B cell (primary cell): ENCODE results near the gene ATP1B3. TPM values are rescaled to one million over a fixed set of nuclear protein-coding genes. Genes with fewer than 3 reads are reported as not detected.

Experiments used
- ATAC-seq: fragments of 200-7000 bp; cut with Tn5 transposase; one replicate; pipeline ENCODE4 v1.10.0; 2021; ENCODE audit warnings: low read depth, mild to moderate bottlenecking, moderate number of reproducible peaks, moderate library complexity
- CTCF ChIA-PET: fragments of 350-600 bp; sonication (Branson Sonifier 250); formaldehyde crosslinking; loops from one replicate; lab custom pipeline; 2021; ENCODE audit warnings: antibody characterized with exemption, inconsistent platforms; lab: Charles Lee
- POLR2A ChIA-PET: fragments of 350-600 bp; sonication (Branson Sonifier 250); formaldehyde crosslinking; loops from one replicate; lab custom pipeline; 2021; ENCODE audit warnings: antibody characterized with exemption; lab: Charles Lee
- DNase-seq: peaks from one replicate; pipeline ENCODE4 v3.0.0; 2013
- H2AFZ ChIP-seq: 2 replicates; pipeline ENCODE4 v1.6.1; 2012; ENCODE audit warnings: mild to moderate bottlenecking, low read depth, low read length; ENCODE audit not compliant: insufficient read depth, poor library complexity, severe bottlenecking
- H3K27ac ChIP-seq, 2 donors: 1 replicate in 1 of 2; 2 replicates in 1 of 2; pipeline ENCODE4 v1.5.1; 2012 to 2013; ENCODE audit warnings: low read length in 2 of 2, mild to moderate bottlenecking in 2 of 2, moderate library complexity in 1 of 2
- H3K27me3 ChIP-seq, 4 experiments: fragments of 200-600 bp in 1 of 4; sonication (generic) in 1 of 4; replicated peaks in 1 of 4; 1 replicate in 2 of 4; 2 replicates in 2 of 4; pipeline versions ENCODE4 v1.6.1 to v1.7.0; 2013 to 2016; ENCODE audit warnings: low read length in 3 of 4, mild to moderate bottlenecking in 2 of 4, mixed read lengths in 1 of 4, moderate library complexity in 1 of 4; ENCODE audit not compliant: insufficient read depth in 4 of 4, control insufficient read depth in 3 of 4; ENCODE audit errors: control extremely low read depth in 1 of 4
- H3K36me3 ChIP-seq, 2 experiments: replicated peaks in 1 of 2; 1 replicate in 1 of 2; 2 replicates in 1 of 2; pipeline versions ENCODE4 v1.6.1 to v1.7.1; 2013; ENCODE audit warnings: low read length in 1 of 2; ENCODE audit not compliant: insufficient read depth in 2 of 2, control insufficient read depth in 1 of 2; ENCODE audit errors: control extremely low read depth in 1 of 2, extremely low read depth in 1 of 2
- H3K4me1 ChIP-seq, 2 donors: fragments of 200-600 bp in 1 of 2; sonication (generic) in 1 of 2; 1 replicate in 1 of 2; 2 replicates in 1 of 2; pipeline versions ENCODE4 v1.5.1 to v1.6.1; 2013 to 2017; ENCODE audit warnings: low read length in 2 of 2; ENCODE audit not compliant: control insufficient read depth in 2 of 2, insufficient read depth in 2 of 2
- H3K4me2 ChIP-seq: replicated peaks from 2 replicates; pipeline ENCODE3; 2012; ENCODE audit warnings: mild to moderate bottlenecking, low read depth, low read length; ENCODE audit not compliant: poor library complexity, severe bottlenecking
- H3K4me3 ChIP-seq, 5 experiments: fragments of 200-600 bp in 1 of 5; sonication (generic) in 1 of 5; 1 replicate in 3 of 5; 2 replicates in 2 of 5; pipeline versions ENCODE4 v1.5.1 to v1.7.0; 2011 to 2016; ENCODE audit warnings: low read length in 4 of 5, mild to moderate bottlenecking in 4 of 5, low read depth in 2 of 5, control low read depth in 1 of 5, moderate library complexity in 1 of 5; ENCODE audit not compliant: insufficient read depth in 1 of 5; ENCODE audit errors: control extremely low read depth in 1 of 5, extremely low read depth in 1 of 5
- H3K79me2 ChIP-seq: fragments of 200-600 bp; sonication (generic); one replicate; pipeline ENCODE4 v1.6.0; 2016; ENCODE audit warnings: low read length; ENCODE audit not compliant: control insufficient read depth, insufficient read depth
- H3K9ac ChIP-seq: fragments of 200-600 bp; sonication (generic); 2 replicates; pipeline ENCODE4 v1.6.1; 2017; ENCODE audit warnings: mild to moderate bottlenecking, low read length, moderate library complexity
- H3K9me3 ChIP-seq, 3 donors: one replicate each; pipeline versions ENCODE4 v1.6.1 to v1.7.1; 2013; ENCODE audit warnings: low read length in 2 of 3; ENCODE audit not compliant: control insufficient read depth in 2 of 3, insufficient read depth in 1 of 3; ENCODE audit errors: control extremely low read depth in 1 of 3
- H4K20me1 ChIP-seq: 2 replicates; pipeline ENCODE4 v1.6.0; 2012; ENCODE audit warnings: mild to moderate bottlenecking, low read length; ENCODE audit not compliant: insufficient read depth, control insufficient read depth, poor library complexity, severe bottlenecking
- H3K27ac Mint-ChIP-seq: one replicate; pipeline ENCODE4 v1.8.0; 2021; ENCODE audit warnings: mixed read lengths
- H3K27me3 Mint-ChIP-seq: one replicate; pipeline ENCODE4 v1.8.0; 2021; ENCODE audit warnings: mixed read lengths
- H3K4me1 Mint-ChIP-seq: one replicate; pipeline ENCODE4 v1.8.0; 2021; ENCODE audit warnings: mixed read lengths
- H3K4me3 Mint-ChIP-seq: one replicate; pipeline ENCODE4 v1.8.0; 2021; ENCODE audit warnings: mixed read lengths
- H3K9me3 Mint-ChIP-seq: one replicate; pipeline ENCODE4 v1.8.0; 2022; ENCODE audit warnings: mixed read lengths; ENCODE audit not compliant: insufficient read depth
- CTCF ChIP-seq: fragments of 200-600 bp; IDR thresholded peaks from one replicate; pipeline ENCODE4 v1.8.0; 2022; ENCODE audit warnings: antibody characterized with exemption, mild to moderate bottlenecking
- EZH2 ChIP-seq: IDR thresholded peaks from 2 replicates; pipeline ENCODE4 v1.6.1; 2012; ENCODE audit warnings: borderline replicate concordance, low read depth, mild to moderate bottlenecking, moderate library complexity, low read length; ENCODE audit not compliant: insufficient read depth, poor library complexity, severe bottlenecking
- WGBS: methylation state at CpG from one replicate; pipeline ENCODE4 v1.1.5; 2013; ENCODE audit warnings: missing lambda C conversion rate; ENCODE audit not compliant: insufficient coverage; 5-methylcytosine and 5-hydroxymethylcytosine counted together
- intact Hi-C: fragments of 100-400 bp; cut with micrococcal nuclease; formaldehyde crosslinking; loops from one replicate; pipeline ENCODE4 v1.10.0; 2022
- polyA plus RNA-seq: library from polyadenylated mRNA; depleted of rRNA; stranded (reverse); fragments of >200 nt; gene quantifications from 2 replicates; pipeline ENCODE4 v1.2.3, GENCODE V29; 2012
- total RNA-seq, 2 donors: library from RNA; stranded (reverse); fragments of 120-200 nt in 1 of 2; gene quantifications; 1 replicate in 1 of 2; 2 replicates in 1 of 2; pipeline versions ENCODE4 v1.2.3 to v1.2.4, GENCODE V29; 2013 to 2022

Gene ATP1B3
- total and polyA plus RNA-seq, 2 donors (not counting 1 experiment from before 2014, with no cell fraction given), result 20.7 to 28.8 TPM

DNA sequence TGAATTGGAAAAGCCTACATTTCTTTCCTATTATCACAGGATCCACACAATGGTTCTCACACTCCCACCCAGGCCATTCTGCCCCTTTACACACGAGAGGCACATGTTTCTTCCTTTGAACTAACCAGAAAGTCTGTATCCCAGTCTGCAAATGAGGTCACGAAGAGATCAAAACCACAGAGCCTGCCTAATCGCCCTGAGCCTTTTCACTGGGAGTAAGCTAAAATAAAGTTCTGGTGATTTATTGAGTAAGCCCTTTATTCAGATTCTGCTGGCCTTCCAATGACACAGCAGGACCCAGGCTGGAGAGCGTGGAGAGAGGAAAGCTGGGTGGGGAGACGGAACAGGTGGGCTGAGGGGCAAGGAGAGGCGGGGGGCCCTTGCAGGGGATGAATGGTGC, 78.7 kb downstream of the ATP1B3 start:
- H3K4me1 ChIP-seq, result no peaks in the 10 kb centered on the region
- Mint-ChIP-seq H3K27ac (no peak overlapping the region), H3K4me1 (peaks cover 6% of the 10 kb centered on the region), H3K9me3 (no peaks in the 10 kb centered on the region), H3K4me3 (no peak overlapping the region), H3K27me3 (no peaks in the 10 kb centered on the region)
- ChIA-PET POLR2A (no interaction called here), CTCF (interaction anchor here (0.6 kb wide), 1 partner anchor 320 kb away, joined by 3 read pairs; no protein-coding TSS in a partner anchor)
- no peak overlapping the region for H2AFZ ChIP-seq
- ATAC-seq, result no peak
- TF ChIP-seq CTCF, result no peak
- no peak for TF ChIP-seq EZH2
- intact Hi-C loops, result no loop called here
- H3K4me2 ChIP-seq, result no peak overlapping the region
- H3K27me3 ChIP-seq, result no peaks in the 10 kb centered on the region
- H3K9ac ChIP-seq, result no peak overlapping the region
- H4K20me1 ChIP-seq, result no peaks in the 10 kb centered on the region
- peaks cover 14 to 17% of the 10 kb centered on the region in 2 experiments for H3K36me3 ChIP-seq
- no peak for DNase-seq
- H3K4me3 ChIP-seq, result no peak overlapping the region
- H3K79me2 ChIP-seq, result no peaks in the 10 kb centered on the region
- no peak overlapping the region for H3K27ac ChIP-seq
- peaks cover 0 to 1% (median 0%) of the 10 kb centered on the region in 3 donors for H3K9me3 ChIP-seq
- WGBS, result 45% methylated on average over 4 of the region's 6 CpGs

DNA sequence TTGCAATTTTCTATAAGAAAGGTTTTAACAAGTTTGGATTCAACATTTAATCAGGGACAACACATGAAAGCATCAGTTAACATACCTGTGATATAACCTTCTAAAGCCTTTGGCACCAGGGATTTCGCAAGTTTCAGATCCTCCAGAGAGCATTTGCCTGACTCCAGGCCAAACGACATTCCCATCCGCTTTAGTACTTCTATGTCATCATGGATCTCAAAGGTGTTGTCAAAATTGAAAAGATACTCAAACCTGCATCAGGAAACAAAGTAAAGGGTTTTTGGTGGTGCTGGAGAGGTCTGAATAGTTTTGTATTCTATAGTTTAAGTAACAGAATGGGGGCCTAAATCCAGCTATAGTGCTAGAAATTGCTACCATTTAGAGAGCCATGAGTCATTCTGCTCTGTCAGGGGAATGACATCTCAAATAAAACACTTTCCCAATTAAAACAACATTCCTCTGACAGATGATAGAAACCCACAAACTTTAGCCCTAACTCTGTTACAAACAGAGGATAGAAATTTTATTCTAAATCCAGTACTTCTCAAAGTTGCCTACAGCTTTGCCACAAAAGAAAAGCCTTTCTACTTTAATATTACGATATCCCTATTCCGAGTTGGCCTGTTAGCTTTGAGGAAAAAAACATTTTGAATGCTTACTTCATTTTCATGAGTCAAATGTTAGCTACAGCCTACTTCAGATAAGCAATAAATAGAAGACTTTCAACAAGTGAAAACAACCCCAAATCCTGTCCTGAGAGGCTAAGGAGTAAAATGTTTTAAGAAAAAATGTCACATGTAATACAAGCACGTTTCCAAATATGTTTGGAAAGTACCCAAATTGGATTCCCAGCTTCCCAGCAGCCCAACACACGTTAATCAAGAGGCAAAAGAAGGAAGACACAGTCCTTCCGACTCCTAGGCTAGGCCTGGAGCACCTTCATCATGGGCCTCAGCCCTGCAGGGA, 83.4 kb downstream of the ATP1B3 start:
- no peak for DNase-seq
- ATAC-seq, result no peak
- no peak overlapping the region for H3K4me3 Mint-ChIP-seq
- H3K27me3 ChIP-seq, result no peaks in the 10 kb centered on the region
- 100% methylated on average over 1 of the region's 8 CpGs for WGBS
- no peaks in the 10 kb centered on the region for H3K9me3 ChIP-seq
- no peak overlapping the region for H3K27ac ChIP-seq
- no peaks in the 10 kb centered on the region for H3K4me1 ChIP-seq
- intact Hi-C loops, result no loop called here
- no peak overlapping the region for H2AFZ ChIP-seq
- no peaks in the 10 kb centered on the region for H3K9me3 Mint-ChIP-seq
- no peak overlapping the region for H3K4me2 ChIP-seq
- peaks cover 7 to 8% of the 10 kb centered on the region in 2 experiments for H3K36me3 ChIP-seq
- TF ChIP-seq CTCF (no peak), EZH2 (no peak)
- no peak overlapping the region for H3K9ac ChIP-seq
- POLR2A ChIA-PET, result no interaction called here
- CTCF ChIA-PET, result interaction anchor here (4.6 kb wide), 1 partner anchor 321 kb away, joined by 27 read pairs; no protein-coding TSS in a partner anchor
- no peaks in the 10 kb centered on the region for H4K20me1 ChIP-seq
- no peaks in the 10 kb centered on the region for H3K4me1 Mint-ChIP-seq
- no peaks in the 10 kb centered on the region for H3K27me3 Mint-ChIP-seq
- H3K4me3 ChIP-seq, result no peak overlapping the region
- no peaks in the 10 kb centered on the region for H3K79me2 ChIP-seq
- no peak overlapping the region for H3K27ac Mint-ChIP-seq
